GM20431 (cell line): ENCODE data around the gene NRP2.

Experiments
- in situ Hi-C: fragments of 300-500 bp; cut with MseI, MboI; formaldehyde crosslinking; loops from one replicate; pipeline ENCODE4 v1.15.0; 2020; ENCODE audit warnings: low sequenced_read_pairs; ENCODE audit not compliant: unreplicated experiment

The NRP2 gene

GRCh38 chr2:205786976-205787375 is 104.7 kb downstream of the NRP2 start:
- in situ Hi-C loops, result no loop called here

GRCh38 chr2:205787761-205788160 is 105.5 kb downstream of the NRP2 start:
- in situ Hi-C loops, result no loop called here

GRCh38 chr2:205789906-205790305 is 107.6 kb downstream of the NRP2 start:
- in situ Hi-C loops, result no loop called here

DNA sequence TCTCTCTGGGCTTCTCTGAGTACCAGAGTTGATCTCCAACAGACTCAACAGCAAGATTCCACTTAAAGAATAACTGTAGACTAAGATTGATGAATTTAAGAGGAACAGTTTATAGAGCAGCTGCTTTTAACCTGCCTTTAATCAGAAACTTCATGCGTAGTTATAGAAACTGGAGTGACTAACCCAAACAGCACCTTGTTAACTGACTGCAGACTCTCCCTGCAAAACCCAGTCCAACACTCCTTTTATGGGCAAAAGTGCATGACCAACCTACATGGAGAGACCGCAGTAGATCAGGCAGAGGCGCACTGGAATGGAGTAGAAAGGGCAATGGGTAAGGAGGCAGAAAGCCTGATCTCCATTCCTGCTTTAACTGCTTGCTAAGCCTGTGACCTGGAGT is 110.6 kb downstream of the NRP2 start:
- in situ Hi-C loops, result no loop called here

GRCh38 chr2:205796805-205797313 is 114.6 kb downstream of the NRP2 start:
- in situ Hi-C loops, result no loop called here

GRCh38 chr2:205797866-205798265 is 115.6 kb downstream of the NRP2 start:
- in situ Hi-C loops, result no loop called here

GRCh38 chr2:205800224-205800623 is 117.9 kb downstream of the NRP2 start:
- in situ Hi-C loops, result no loop called here

GRCh38 chr2:205800773-205801172 is 118.5 kb downstream of the NRP2 start:
- in situ Hi-C loops, result no loop called here

GRCh38 chr2:205802065-205802464 is 119.8 kb downstream of the NRP2 start:
- in situ Hi-C loops, result no loop called here

DNA sequence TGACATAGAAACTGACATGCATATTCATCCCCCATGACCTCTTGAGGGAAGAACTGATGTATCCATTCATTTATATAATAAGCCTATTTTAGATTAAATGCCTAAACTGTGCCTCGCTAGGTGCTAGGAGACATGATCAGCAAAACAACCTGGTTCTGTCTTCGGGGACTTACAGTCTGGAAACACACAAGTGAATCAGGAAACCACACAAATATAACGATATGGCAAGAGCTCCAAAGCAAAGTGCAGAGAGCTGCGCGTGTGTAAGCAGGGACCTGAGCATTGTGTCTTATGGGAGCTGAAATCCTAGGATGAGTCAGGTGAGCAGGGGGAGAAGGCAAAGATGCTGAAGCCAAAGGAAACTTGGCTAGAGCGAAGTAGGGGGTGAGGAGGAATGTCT is 120.6 kb downstream of the NRP2 start:
- in situ Hi-C loops, result no loop called here

- in situ Hi-C loops, result no loop called here
Measured at GRCh38 chr2:205803500-205803899, 121.2 kb downstream of the NRP2 start.

DNA sequence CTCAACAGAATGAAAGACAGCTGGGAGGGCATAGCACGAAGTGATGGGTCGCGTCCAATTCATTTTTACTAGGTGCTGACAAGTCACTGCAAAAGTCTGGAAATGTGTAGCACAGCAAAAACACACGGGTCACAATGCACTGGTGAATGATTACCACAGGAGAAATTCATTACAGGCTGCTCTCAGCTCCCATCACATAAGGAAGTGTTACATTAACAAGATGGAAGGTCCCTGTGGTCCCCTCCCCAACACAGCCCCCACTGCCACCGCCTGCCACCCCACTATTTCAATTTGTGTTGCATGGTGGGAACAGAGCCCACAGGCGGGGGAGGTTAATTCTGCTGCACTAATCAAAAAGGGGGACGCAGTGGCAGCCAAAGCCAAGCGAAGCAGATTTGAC is 122.8 kb downstream of the NRP2 start:
- in situ Hi-C loops, result no loop called here

DNA sequence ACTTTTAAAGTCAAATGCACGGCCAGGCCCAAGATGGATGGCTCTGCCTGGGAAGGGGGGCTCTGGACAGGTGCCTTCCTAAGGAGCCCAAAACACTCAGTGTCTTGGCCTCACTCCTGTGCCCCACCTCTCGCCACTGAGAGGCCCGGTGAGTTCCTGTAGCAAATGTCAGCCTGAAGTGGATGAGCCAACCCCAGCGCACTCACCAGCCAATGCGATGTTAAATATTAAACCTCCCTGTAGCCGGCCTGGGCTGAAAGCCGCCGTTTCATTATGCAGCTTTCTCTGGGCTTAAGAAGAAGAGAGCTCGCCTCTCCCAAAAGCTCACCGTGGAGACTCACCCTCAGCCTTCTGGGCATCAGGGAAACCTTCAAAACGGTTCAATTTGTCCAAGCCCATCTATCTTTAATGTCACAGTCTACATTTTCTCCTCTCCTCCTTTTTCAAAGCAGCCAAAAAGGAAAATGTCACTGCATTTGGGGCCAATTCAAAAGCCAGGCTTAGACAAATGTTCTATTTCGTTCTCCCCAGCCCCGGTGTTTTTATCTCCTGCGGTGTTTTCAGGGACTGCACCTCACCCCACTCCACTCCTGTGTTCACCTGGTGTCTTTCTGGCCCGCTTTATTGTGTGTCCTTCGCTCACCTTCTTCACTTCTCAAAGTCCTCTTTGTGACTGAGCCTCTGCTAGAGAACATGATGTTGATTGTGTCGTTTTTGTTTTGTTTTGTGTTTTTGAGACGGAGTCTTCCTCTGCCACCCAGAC is 124.0 kb downstream of the NRP2 start:
- in situ Hi-C loops, result no loop called here

DNA sequence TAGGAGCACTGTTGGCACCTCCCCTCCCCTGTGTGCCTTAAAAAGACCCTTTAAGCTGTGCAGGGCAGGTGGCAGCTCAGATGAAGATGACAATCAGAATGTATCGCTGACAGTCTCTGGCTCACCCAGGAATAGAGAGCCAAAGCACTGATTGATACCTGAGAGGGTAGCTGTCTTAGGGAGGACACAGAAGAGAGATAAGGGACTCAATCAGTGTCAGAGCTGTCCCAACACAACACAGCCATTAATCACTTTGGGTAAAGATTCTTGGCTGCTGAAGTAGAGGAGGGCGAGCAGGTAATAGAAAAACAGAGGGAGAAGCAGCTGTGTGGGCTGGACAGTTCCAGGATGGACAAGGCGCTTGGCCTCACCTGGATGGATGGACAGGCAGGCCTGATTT is 124.9 kb downstream of the NRP2 start:
- in situ Hi-C loops, result no loop called here

- in situ Hi-C loops, result no loop called here
Measured at GRCh38 chr2:205807758-205808157, 125.5 kb downstream of the NRP2 start.

- in situ Hi-C loops, result no loop called here
Measured at GRCh38 chr2:205808486-205809121, 126.3 kb downstream of the NRP2 start.

GRCh38 chr2:205811387-205811786 is 129.1 kb downstream of the NRP2 start:
- in situ Hi-C loops, result no loop called here

- in situ Hi-C loops, result no loop called here
Measured at GRCh38 chr2:205814039-205814364, 131.7 kb downstream of the NRP2 start.

DNA sequence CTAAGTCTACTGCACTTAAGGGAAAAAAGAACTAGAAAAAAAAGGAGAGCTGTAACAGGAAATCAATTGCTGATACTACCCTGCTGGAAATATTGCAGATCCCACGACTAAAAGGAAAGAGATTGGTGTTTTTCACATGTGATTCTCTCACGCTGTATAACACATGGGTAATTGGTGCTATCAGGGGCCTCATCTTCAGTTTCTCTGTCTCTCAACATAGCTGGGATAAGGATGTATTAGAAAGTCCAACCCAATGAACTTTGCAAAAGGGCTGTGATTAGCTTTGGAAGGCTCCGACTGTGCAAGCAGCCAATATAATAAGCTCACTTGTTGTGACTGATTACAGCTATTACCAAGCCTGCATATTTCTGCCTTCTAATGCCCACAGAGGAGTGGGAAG is 133.4 kb downstream of the NRP2 start:
- in situ Hi-C loops, result no loop called here

DNA sequence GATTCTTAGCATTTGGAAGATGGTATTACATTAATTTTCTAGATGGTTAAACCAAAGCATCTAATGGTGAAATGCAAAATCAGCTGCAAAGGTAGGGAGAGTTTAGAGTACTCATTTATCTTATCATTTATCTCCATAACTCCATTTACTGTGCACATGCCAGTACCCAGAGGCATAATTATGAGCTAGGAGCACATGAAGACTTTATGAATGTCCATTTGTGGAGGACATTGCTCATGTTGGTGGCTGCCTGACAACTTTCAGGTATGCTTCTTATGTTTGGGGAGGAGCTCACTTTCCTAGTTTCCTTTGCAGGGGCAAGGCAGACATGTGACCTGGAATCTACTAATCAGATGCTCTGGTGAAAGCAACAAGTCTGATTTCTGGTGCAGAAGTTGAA is 134.0 kb downstream of the NRP2 start:
- in situ Hi-C loops, result no loop called here

DNA sequence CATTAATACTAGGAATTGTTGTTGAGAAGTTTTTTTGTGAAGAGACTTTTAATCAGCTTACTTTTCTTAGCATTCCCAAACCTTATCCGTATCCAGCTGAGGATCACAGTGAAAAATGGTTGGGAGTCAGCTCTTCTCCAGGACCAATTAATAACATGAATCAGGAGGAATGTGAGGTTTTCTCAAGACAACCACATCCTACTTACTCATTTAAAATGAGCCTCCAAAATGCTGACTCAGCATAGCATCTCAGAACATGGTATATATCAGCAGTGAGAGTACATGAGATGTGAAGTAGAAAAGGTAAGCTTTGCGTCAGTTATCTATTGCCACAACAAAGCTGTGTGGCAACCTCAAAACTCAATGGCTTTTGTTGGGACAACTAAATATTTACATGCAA is 140.3 kb downstream of the NRP2 start:
- in situ Hi-C loops, result no loop called here
